Urinary bladder (tissue), 4 donors: Measurements from ENCODE around the gene HOXB4. TPM values are rescaled to one million over a fixed set of nuclear protein-coding genes. Genes with fewer than 3 reads are reported as not detected.

Source experiments
- DNase-seq: peaks from one replicate; pipeline ENCODE4 v3.0.0-alpha.2; 2015; ENCODE audit errors: extremely low spot score
- H3K27ac ChIP-seq: one replicate; pipeline ENCODE4 v1.5.1; 2013; ENCODE audit warnings: low read depth, mild to moderate bottlenecking, moderate library complexity
- H3K36me3 ChIP-seq: one replicate; pipeline ENCODE4 v1.6.1; 2013; ENCODE audit warnings: mild to moderate bottlenecking, moderate library complexity; ENCODE audit not compliant: insufficient read depth
- H3K4me1 ChIP-seq: one replicate; pipeline ENCODE4 v1.6.1; 2013; ENCODE audit warnings: mild to moderate bottlenecking, moderate library complexity; ENCODE audit not compliant: insufficient read depth
- H3K4me3 ChIP-seq: one replicate; pipeline ENCODE4 v1.5.1; 2013; ENCODE audit warnings: low read depth, low read length
- WGBS: extraction: QIAGEN DNeasy Blood & Tissue Kit; methylation state at CpG from one replicate; pipeline ENCODE4 v1.1.7; 2013; 5-methylcytosine and 5-hydroxymethylcytosine counted together
- polyA plus RNA-seq: library from polyadenylated mRNA; stranded (reverse); fragments of 200-250 nt; gene quantifications from one replicate; pipeline ENCODE4 v1.2.3, GENCODE V29; 2013
- total RNA-seq: library from RNA; depleted of rRNA; stranded (reverse); fragments of >200 nt; gene quantifications from one replicate; pipeline ENCODE4 v1.2.3, GENCODE V29; 2014
- donor health status: healthy with polysubstance abuse.
- donor health status: healthy.

HOXB4 gene
- total and polyA plus RNA-seq, 2 donors = 2.0 to 2.1 TPM

DNA sequence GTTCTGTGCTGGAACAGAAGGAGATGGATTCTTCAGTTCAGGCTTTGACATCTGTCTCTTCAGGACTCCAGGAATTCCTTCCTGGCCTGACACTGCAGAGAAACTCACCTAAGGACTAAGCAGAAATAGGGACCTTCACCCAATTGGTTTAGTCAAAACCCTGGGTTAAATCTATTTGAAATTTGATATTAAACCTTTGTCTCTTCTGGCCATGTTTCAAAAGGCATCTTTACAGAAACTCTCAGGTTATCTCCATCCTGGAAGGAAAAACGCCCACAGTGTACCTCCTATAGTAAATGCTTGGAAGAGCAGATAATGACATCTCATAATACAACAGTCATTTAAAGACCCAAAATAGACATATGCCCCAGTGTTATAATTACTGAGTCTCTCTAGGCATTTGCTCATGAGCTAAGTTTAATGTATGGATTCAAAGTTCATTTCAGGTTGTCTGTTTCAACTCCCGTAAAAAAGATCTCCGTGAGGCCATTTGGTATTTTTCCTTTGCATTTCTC is 5.6 kb upstream of the HOXB4 start:
- 54% methylated on average over 3 of the region's 3 CpGs for WGBS
- DNase-seq = no peak
- no peaks in the 10 kb centered on the region for H3K4me1 ChIP-seq
- H3K27ac ChIP-seq = no peak overlapping the region
- H3K4me3 ChIP-seq = no peak overlapping the region
- H3K36me3 ChIP-seq = no peaks in the 10 kb centered on the region

DNA sequence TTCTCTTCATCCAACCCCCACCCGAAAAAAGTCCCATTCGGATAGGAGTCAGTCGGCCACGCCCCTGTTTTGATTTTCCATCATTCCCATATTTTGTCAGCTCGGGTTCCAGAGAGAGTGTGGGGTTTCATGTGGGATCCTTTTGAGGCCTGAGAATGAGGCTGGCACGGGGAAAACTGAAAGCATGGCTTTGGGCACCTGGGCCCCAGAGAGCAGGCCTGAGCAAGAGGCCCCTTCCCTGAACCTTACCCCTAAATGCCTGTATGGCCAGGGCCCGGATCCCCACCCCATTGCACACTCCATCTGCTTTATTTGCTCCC is 4.6 kb upstream of the HOXB4 start:
- Histone ChIP-seq H3K36me3 (no peaks in the 10 kb centered on the region), H3K4me3 (no peak overlapping the region), H3K4me1 (no peaks in the 10 kb centered on the region), H3K27ac (no peak overlapping the region)
- 39% methylated on average over 7 of the region's 7 CpGs for WGBS
- DNase-seq = no peak

DNA sequence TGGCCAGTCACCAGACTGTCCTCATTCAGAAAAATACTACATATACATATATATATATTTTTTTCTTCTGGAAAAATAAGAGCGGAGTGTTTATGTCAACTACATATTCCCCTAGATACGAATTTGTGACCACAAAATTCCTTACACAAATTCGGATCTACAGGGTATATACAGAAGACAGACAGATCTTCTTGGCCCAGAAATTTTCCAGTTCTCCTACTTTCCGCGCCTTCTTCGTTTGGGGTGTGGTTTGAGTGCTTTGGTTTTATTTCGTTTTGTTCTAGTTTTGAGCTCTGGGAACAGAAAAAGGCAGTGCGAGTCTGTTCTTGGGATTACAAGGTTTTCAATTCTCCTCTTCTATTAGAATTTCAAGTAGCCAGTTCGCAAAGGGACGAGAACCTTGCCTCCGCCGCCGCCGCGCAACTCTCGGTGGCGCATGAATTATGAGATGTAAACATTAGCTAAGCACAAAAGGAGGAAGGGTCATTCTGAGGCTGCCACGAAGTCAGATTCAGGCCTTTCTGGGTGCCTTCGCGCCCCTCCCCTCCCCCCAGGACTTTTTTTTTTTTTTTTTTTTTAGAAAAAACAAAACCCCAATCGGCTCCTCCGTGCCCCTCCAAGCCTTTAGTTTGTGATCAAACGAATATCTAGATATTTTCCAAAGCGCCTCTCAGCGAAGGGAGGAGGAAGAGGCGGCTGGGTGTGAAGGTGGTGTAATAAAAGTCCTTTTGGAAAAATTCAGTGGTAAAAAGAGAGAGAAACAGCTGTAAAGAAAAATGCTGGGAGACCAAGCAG is 1.8 kb upstream of the HOXB4 start:
- no peak overlapping the region for H3K4me3 ChIP-seq
- no peak for DNase-seq
- no peaks in the 10 kb centered on the region for H3K36me3 ChIP-seq
- no peak overlapping the region for H3K27ac ChIP-seq
- no peaks in the 10 kb centered on the region for H3K4me1 ChIP-seq
- 25% methylated on average over 26 of the region's 26 CpGs for WGBS

DNA sequence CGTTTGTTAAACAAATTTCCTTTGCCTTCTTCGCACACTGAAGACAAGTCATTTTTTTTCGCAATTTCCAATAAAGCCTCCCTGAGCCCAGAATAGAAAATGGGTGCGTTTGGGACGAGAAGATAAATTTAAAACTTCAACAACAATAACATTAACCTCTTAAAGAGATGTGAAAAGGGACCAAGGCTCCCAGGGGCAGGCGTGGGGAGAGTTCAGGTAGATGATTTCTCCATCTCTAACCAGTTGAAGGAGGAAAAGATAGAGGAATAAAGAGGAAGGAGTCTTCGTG is 1.3 kb upstream of the HOXB4 start:
- Histone ChIP-seq H3K4me1 (no peaks in the 10 kb centered on the region), H3K36me3 (no peaks in the 10 kb centered on the region), H3K4me3 (no peak overlapping the region), H3K27ac (no peak overlapping the region)
- 21% methylated on average over 7 of the region's 7 CpGs for WGBS
- DNase-seq = no peak

DNA sequence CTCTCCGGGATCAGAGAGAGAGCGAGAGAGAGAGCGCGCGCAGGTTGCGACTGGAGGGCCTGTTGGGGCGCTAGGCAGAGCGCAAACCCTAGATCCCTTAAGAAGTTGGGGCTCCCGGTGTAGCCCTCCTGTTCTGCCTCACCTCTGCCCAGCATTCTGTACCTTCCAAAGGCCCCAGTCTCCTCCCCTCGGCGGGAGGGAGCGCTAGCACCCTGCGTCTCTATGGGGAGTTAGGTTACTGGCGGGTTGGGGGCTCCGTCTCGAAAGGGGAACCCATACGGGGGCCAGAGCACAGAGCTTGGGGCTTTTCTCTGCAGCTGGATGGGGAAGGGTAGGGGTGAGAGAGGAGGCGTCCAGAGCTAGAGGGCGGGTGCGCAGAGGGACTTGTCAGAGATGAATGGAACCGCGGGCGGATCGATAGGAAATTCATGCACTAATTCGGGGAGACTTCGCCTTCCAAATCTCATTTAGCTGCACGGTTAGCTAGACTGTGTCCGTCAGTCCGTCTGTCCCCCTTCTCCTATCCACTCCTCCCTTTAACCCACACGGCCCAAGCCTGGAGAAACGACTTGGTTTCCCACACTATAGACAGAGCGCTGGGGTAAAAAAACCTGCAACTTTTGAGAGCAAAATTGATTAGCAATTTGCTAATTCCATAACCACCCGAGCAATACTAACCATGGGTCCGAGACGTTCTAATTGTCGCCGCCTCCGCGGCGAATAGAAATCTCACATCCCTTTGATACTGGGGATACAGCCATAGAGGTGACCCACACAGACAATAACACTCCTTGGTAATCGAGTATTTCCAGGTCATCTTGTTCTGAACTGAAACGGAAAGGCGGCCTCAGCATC is 693 bp upstream of the HOXB4 start:
- no peak overlapping the region for H3K27ac ChIP-seq
- H3K36me3 ChIP-seq = no peaks in the 10 kb centered on the region
- peak overlapping the region; percentile 51 for H3K4me3 ChIP-seq
- WGBS = 12% methylated on average over 43 of the region's 43 CpGs
- no peak for DNase-seq
- no peaks in the 10 kb centered on the region for H3K4me1 ChIP-seq

DNA sequence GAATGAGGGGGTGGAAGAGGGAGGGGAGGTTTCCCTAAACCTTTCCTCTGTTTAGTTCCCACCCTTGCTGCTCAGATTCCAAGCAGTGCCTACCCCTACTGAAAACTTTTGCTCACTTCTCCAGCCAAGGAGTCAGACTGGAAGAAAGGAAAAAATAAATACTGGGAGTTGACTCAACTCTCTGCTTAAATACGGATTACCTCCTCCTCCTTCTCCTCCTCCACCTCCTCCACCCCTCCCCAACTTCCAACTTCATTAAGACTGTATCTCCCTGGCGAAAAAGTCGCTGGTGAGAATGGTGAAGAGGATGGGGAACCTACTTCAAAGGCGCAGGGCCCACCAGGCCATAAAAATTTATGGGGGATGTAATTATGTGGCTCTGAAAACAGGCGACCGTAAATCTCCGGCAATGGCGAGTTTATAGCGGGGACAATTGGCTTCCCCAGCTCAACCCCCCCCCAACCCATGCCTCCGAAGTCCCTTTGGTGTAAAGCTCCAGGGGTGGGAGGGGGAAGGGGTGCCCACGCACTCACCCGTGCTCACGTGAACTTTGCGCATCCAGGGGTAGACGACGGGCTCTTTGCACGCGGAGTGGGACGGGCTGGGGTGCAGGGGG is 712 bp downstream of the HOXB4 start:
- no peak for DNase-seq
- WGBS = 5% methylated on average over 19 of the region's 19 CpGs
- Histone ChIP-seq H3K4me3 (peak overlapping the region; percentile 51), H3K36me3 (no peaks in the 10 kb centered on the region), H3K4me1 (no peaks in the 10 kb centered on the region), H3K27ac (no peak overlapping the region)

DNA sequence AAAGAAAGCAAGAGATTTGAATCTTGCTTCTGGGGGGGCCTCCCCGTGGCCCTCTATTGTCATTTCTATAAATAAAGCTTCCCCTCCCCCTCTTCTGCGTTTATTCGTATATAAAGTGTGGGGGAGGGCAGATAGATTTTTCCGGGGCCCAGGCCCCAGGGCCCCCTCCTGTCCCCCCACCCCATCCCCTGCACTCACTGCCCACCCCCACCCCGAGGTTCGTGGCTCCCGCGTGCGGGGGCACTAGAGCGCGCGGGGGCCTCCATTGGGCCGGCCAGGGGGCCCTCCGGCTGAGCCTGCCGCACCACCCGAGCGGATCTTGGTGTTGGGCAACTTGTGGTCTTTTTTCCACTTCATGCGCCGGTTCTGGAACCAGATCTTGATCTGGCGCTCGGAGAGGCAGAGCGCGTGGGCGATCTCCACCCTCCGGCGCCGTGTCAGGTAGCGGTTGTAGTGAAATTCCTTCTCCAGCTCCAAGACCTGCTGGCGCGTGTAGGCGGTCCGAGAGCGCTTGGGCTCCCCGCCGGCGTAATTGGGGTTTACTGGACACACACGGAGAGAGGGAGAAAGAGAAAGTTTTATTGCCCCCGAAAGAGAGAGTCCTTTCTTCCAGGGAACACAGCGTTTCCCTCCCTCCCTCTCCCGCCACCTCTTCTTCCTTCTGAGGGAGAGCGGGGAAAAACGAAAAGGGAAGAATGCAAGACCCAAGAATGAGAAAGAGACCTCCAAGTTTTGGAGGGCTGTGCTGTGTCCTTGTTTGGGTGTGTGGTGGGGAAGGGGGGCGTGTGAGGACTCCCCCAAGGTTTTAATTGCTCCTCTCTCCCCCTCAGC is 1.5 kb downstream of the HOXB4 start:
- no peak for DNase-seq
- Histone ChIP-seq H3K27ac (no peak overlapping the region), H3K4me3 (peak overlapping the region; percentile 51), H3K36me3 (no peaks in the 10 kb centered on the region), H3K4me1 (no peaks in the 10 kb centered on the region)
- 13% methylated on average over 42 of the region's 43 CpGs for WGBS

DNA sequence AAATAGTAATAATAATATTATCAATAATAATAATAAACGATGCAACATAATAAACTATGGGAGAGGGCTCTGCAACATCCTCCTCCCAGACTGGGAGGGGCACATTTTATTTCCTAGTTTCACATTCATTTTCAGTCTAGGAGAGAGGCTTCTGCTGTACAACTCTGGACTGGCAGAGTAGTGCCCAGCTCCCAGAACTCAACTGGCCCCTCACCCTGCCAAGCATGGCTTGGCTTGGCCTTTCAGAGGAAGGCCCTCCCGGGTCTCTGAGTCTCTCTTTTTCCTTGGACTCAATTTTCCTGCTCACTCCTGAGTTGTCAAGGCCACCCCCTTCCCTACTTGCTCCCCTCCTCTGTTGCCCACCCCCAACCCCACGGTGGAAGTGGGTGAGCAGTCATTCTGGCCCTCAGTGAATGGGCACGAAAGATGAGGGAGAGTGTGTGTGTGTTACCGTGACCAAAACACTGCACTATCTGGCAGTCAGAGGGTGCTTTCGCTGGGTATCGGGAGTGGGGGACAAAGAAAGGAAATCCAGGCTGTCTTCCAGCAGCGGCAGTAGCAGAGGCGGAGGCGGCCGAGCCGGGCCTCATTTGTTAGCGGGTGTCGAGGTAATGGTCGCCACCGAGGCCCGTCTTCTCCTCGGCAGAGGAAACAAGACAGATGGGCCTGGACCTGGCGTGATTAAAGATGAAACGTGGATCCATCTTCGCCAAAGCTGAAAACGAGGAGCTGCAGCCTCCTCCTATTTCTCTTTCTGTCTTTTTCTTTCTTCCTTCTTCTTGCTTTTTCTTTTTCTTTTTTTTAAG is 2.3 kb downstream of the HOXB4 start:
- no peak for DNase-seq
- WGBS = 24% methylated on average over 22 of the region's 22 CpGs
- H3K27ac ChIP-seq = no peak overlapping the region
- H3K4me1 ChIP-seq = no peaks in the 10 kb centered on the region
- no peaks in the 10 kb centered on the region for H3K36me3 ChIP-seq
- no peak overlapping the region for H3K4me3 ChIP-seq

DNA sequence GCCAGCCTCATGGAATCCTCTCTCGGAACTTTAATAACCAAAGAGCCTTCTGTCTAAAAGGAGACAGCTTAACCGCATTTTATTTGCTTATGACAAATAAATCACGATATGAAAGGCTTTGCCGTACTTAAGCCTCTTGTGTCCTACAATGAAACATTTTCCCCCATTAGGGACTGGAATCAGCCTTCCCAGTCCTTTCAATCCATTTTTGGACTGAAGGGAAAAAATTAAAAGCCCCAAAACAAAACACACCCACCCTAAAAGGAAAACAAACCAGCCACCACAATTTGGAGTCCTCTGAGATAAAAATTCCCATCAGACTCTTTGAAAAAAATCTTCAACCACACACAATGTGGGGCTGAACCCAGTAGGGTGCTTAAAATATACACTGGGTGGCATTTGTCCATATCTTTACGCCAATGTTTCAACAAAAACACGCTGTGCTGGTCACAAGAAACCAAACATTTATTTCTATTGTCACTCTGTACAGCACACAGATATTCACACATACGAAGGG is 3.0 kb downstream of the HOXB4 start:
- Histone ChIP-seq H3K36me3 (no peaks in the 10 kb centered on the region), H3K4me3 (no peak overlapping the region), H3K27ac (peak overlapping the region; percentile 56), H3K4me1 (no peaks in the 10 kb centered on the region)
- no peak for DNase-seq
- WGBS = 36% methylated on average over 7 of the region's 7 CpGs

DNA sequence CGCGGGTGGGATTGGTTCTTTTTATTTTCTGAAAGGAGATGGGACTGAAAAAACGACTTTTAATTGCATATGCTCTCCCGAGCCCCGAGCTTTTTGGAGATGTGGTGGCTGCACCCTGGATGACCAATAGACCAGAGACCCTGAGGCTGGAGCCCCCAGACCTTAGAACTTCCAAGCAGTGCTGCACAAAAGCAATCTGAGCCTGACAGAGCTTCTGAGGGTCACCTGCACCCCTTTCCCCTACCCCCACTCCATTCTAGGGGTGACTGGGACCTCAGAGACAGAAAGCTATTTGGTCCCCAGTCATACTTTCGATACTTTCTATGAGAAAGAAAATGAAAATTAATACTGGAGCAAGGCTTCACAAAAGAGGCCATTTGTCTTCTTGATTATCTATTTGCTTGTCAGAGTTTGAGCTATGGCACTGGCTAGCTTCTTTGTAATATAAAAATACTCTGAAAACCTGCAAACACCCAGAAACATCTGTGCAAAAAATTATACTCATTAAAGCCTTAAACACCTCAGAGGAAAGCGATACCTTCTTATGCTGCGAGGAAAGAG is 3.6 kb downstream of the HOXB4 start:
- Histone ChIP-seq H3K4me1 (no peaks in the 10 kb centered on the region), H3K4me3 (no peak overlapping the region), H3K27ac (no peak overlapping the region), H3K36me3 (no peaks in the 10 kb centered on the region)
- DNase-seq = no peak
- 25% methylated on average over 8 of the region's 8 CpGs for WGBS

DNA sequence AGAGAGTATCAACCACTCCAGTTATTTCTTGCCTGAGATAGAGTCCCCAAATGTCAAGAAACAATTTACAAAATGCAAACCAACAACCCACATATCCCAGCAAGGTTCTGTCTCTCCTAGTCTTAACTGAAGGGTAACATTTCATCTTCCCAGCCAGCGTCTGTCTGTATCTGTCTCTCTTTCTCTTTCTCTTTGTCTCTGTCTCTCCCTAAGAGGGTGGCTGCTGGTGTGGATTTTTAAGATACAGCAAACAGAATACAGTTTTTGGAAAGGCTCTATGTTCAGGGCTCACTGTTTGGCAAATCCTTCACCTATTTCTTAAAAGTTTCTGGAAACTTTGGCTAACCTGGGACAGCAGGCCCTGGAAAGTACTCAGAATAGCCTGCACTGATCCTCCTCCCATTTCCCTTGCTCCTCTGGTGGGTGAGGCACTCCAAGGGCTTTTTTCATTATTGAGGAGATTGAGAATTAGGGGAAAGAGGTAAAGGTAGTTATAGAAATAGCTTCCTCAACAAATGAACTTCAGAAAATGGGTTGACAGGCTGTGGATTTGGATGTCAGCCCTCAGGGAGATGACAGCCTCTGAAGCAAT is 6.2 kb downstream of the HOXB4 start:
- H3K4me3 ChIP-seq = no peak overlapping the region
- no peaks in the 10 kb centered on the region for H3K4me1 ChIP-seq
- WGBS = 82% methylated on average over 1 of the region's 1 CpG
- no peaks in the 10 kb centered on the region for H3K36me3 ChIP-seq
- H3K27ac ChIP-seq = no peak overlapping the region
- DNase-seq = no peak
